H1 (cell line): ENCODE results near the gene UBAP2. TPM values are rescaled to one million over a fixed set of nuclear protein-coding genes. Genes with fewer than 3 reads are reported as not detected.

Source experiments
- CTCF ChIA-PET: fragments of 300-600 bp; sonication (Branson Sonifier 250); formaldehyde crosslinking; loops from one replicate; lab custom pipeline; 2021; ENCODE audit not compliant: partially characterized antibody; lab: Charles Lee
- POLR2A ChIA-PET: fragments of 300-600 bp; sonication (Branson Sonifier 250); formaldehyde crosslinking; loops from one replicate; lab custom pipeline; 2021; ENCODE audit warnings: inconsistent platforms; ENCODE audit not compliant: partially characterized antibody; lab: Charles Lee
- DNase-seq, 2 experiments: peaks; one replicate each; pipeline versions ENCODE4 v3.0.0 to v3.0.0-alpha.2; 2010 to 2022; ENCODE audit warnings: low spot score in 2 of 2, low read depth in 1 of 2, mixed read lengths in 1 of 2
- FAIRE-seq: peaks from 2 replicates; lab custom pipeline; 2011; peaks lifted over from hg19 to GRCh38; lab: Jason Lieb, UNC
- H2AFZ ChIP-seq: 2 replicates; pipeline ENCODE4 v1.8.1; 2012; ENCODE audit warnings: low read length, inconsistent platforms
- H2AK5ac ChIP-seq: 2 replicates; pipeline ENCODE4 v1.6.1; 2013; ENCODE audit warnings: low read depth, low read length
- H2BK120ac ChIP-seq: replicated peaks from 2 replicates; pipeline ENCODE3; 2013; ENCODE audit warnings: low read depth, low read length, inconsistent platforms
- H2BK12ac ChIP-seq: 2 replicates; pipeline ENCODE4 v1.6.1; 2013; ENCODE audit warnings: low read depth, low read length
- H2BK15ac ChIP-seq: 2 replicates; pipeline ENCODE4 v1.6.1; 2013; ENCODE audit warnings: low read length
- H2BK20ac ChIP-seq: 2 replicates; pipeline ENCODE4 v1.6.1; 2013; ENCODE audit warnings: low read length
- H2BK5ac ChIP-seq: 2 replicates; pipeline ENCODE4 v1.6.1; 2013; ENCODE audit warnings: low read depth, low read length
- H3K14ac ChIP-seq: 2 replicates; pipeline ENCODE4 v1.6.1; 2013; ENCODE audit warnings: inconsistent platforms; ENCODE audit not compliant: insufficient read length
- H3K18ac ChIP-seq: 2 replicates; pipeline ENCODE4 v1.6.1; 2013; ENCODE audit warnings: low read length; ENCODE audit errors: extremely low read depth
- H3K23ac ChIP-seq: 2 replicates; pipeline ENCODE4 v1.6.1; 2013; ENCODE audit warnings: inconsistent platforms; ENCODE audit not compliant: insufficient read length
- H3K23me2 ChIP-seq: 2 replicates; pipeline ENCODE4 v1.6.1; 2013; ENCODE audit warnings: low read depth, low read length
- H3K27ac ChIP-seq: 2 replicates; pipeline ENCODE4 v1.6.1; 2011; ENCODE audit warnings: low read depth, low read length, inconsistent platforms
- H3K27me3 ChIP-seq, 4 experiments: replicated peaks in 1 of 4; 1 replicate in 1 of 4; 2 replicates in 3 of 4; pipeline versions ENCODE4 v1.6.1 to v1.8.1; 2011 to 2013; ENCODE audit warnings: low read length in 3 of 4, mild to moderate bottlenecking in 3 of 4, inconsistent platforms in 2 of 4, mixed read lengths in 2 of 4, moderate library complexity in 1 of 4; ENCODE audit not compliant: control insufficient read depth in 3 of 4, insufficient read depth in 3 of 4; ENCODE audit errors: extremely low read depth in 1 of 4
- H3K36me3 ChIP-seq, 4 experiments: 2 replicates each; pipeline versions ENCODE4 v1.6.1 to v1.8.1; 2011 to 2013; ENCODE audit warnings: mild to moderate bottlenecking in 4 of 4, low read length in 3 of 4, moderate library complexity in 2 of 4, control low read depth in 1 of 4, inconsistent platforms in 1 of 4; ENCODE audit not compliant: insufficient read depth in 4 of 4, control insufficient read depth in 2 of 4
- H3K4ac ChIP-seq: replicated peaks from 2 replicates; pipeline ENCODE3; 2013; ENCODE audit warnings: low read length, low read depth, mixed read lengths, inconsistent platforms; ENCODE audit not compliant: insufficient read length
- H3K4me1 ChIP-seq, 4 experiments: replicated peaks in 1 of 4; 1 replicate in 1 of 4; 2 replicates in 3 of 4; pipeline versions ENCODE4 v1.6.1 to v1.8.1; 2011 to 2013; ENCODE audit warnings: low read length in 3 of 4, inconsistent platforms in 2 of 4, mixed read lengths in 1 of 4; ENCODE audit not compliant: insufficient read depth in 4 of 4, control insufficient read depth in 3 of 4
- H3K4me2 ChIP-seq, 2 experiments: 2 replicates each; pipeline versions ENCODE4 v1.6.1 to v1.8.1; 2011 to 2013; ENCODE audit warnings: low read depth in 2 of 2, low read length in 2 of 2, control low read depth in 1 of 2, inconsistent platforms in 1 of 2, mild to moderate bottlenecking in 1 of 2; ENCODE audit not compliant: insufficient read depth in 1 of 2
- H3K4me3 ChIP-seq, 4 experiments: fragments of 200-600, 300-600 bp in 1 of 4; sonication (generic), shearing (Covaris generic), sonication (Bioruptor Twin) in 1 of 4; 2 replicates each; pipeline versions ENCODE4 v1.5.1 to v1.8.1; 2011 to 2016; ENCODE audit warnings: low read length in 4 of 4, low read depth in 3 of 4, control low read depth in 2 of 4, inconsistent platforms in 2 of 4, mild to moderate bottlenecking in 2 of 4, mixed read lengths in 1 of 4, moderate library complexity in 1 of 4; ENCODE audit not compliant: insufficient read depth in 2 of 4; ENCODE audit errors: extremely low read depth in 1 of 4
- H3K56ac ChIP-seq: replicated peaks from 2 replicates; pipeline ENCODE3; 2013; ENCODE audit warnings: low read depth, mild to moderate bottlenecking, mixed read lengths, low read length, inconsistent platforms; ENCODE audit not compliant: insufficient read length
- H3K79me1 ChIP-seq: 2 replicates; pipeline ENCODE4 v1.6.1; 2013; ENCODE audit warnings: low read depth, low read length, control low read depth
- H3K79me2 ChIP-seq, 2 experiments: 2 replicates each; pipeline versions ENCODE4 v1.6.1 to v1.8.1; 2012 to 2013; ENCODE audit warnings: low read length in 2 of 2, mild to moderate bottlenecking in 2 of 2, inconsistent platforms in 1 of 2; ENCODE audit not compliant: insufficient read depth in 2 of 2, control insufficient read depth in 1 of 2
- H3K9ac ChIP-seq, 4 experiments: replicated peaks in 1 of 4; 1 replicate in 1 of 4; 2 replicates in 3 of 4; pipeline versions ENCODE4 v1.6.1 to v1.8.1; 2011 to 2013; ENCODE audit warnings: low read depth in 3 of 4, low read length in 3 of 4, control low read depth in 2 of 4, mild to moderate bottlenecking in 2 of 4, moderate library complexity in 2 of 4, inconsistent platforms in 1 of 4; ENCODE audit errors: extremely low read depth in 1 of 4
- H3K9me3 ChIP-seq, 2 experiments: 2 replicates each; pipeline versions ENCODE4 v1.6.1 to v1.8.1; 2012 to 2013; ENCODE audit warnings: mild to moderate bottlenecking in 2 of 2, moderate library complexity in 2 of 2, control low read depth in 1 of 2, inconsistent platforms in 1 of 2, low read depth in 1 of 2, low read length in 1 of 2, mixed read lengths in 1 of 2; ENCODE audit not compliant: insufficient read depth in 2 of 2
- H4K20me1 ChIP-seq, 2 experiments: replicated peaks in 1 of 2; 2 replicates each; pipeline versions ENCODE3 to v1.8.1; 2011 to 2013; ENCODE audit warnings: inconsistent platforms in 2 of 2, low read length in 2 of 2, mild to moderate bottlenecking in 1 of 2; ENCODE audit not compliant: insufficient read depth in 2 of 2, control insufficient read depth in 1 of 2
- H4K5ac ChIP-seq: 2 replicates; pipeline ENCODE4 v1.6.1; 2013; ENCODE audit warnings: low read length, low read depth, mixed read lengths, inconsistent platforms; ENCODE audit not compliant: insufficient read length
- H4K8ac ChIP-seq: 2 replicates; pipeline ENCODE4 v1.8.0; 2013; ENCODE audit warnings: mild to moderate bottlenecking, moderate library complexity, low read length, inconsistent platforms; ENCODE audit not compliant: insufficient read depth; ENCODE audit errors: extremely low read depth
- H4K91ac ChIP-seq: replicated peaks from 2 replicates; pipeline ENCODE3; 2013; ENCODE audit warnings: low read length, mixed read lengths, inconsistent platforms; ENCODE audit not compliant: insufficient read length
- BCL11A ChIP-seq, 2 experiments: IDR thresholded peaks; one replicate each; pipeline ENCODE4 v1.6.1; 2011; ENCODE audit warnings: low read depth in 2 of 2, low read length in 2 of 2, mild to moderate bottlenecking in 2 of 2
- JUND ChIP-seq: IDR thresholded peaks from 2 replicates; pipeline ENCODE4 v1.6.1; 2011; ENCODE audit warnings: mild to moderate bottlenecking, improper control_type of control experiment, low read length
- SAP30 ChIP-seq: fragments of 300-600 bp; sonication (generic); IDR thresholded peaks from 2 replicates; pipeline ENCODE4 v1.7.1; 2012; ENCODE audit warnings: low read length, moderate library complexity, mild to moderate bottlenecking, inconsistent platforms; ENCODE audit not compliant: insufficient read depth, insufficient replicate concordance
- SP1 ChIP-seq: IDR thresholded peaks from 2 replicates; pipeline ENCODE4 v1.6.1; 2011; ENCODE audit warnings: low read depth, low read length
- WGBS, 2 experiments: shearing (Covaris generic) in 1 of 2; methylation state at CpG; one replicate each; pipeline versions ENCODE4 v1.1.6 to v1.1.7; 2013 to 2015; ENCODE audit warnings: low lambda C conversion rate in 2 of 2, mixed read lengths in 2 of 2, inconsistent platforms in 1 of 2, low coverage in 1 of 2, missing lambda C conversion rate in 1 of 2; ENCODE audit not compliant: insufficient replicate concordance in 2 of 2, insufficient coverage in 1 of 2, insufficient read length in 1 of 2; ENCODE audit errors: extremely low coverage in 1 of 2, missing lambda C conversion rate in 1 of 2; 5-methylcytosine and 5-hydroxymethylcytosine counted together
- polyA plus RNA-seq, 7 experiments: library from polyadenylated mRNA; depleted of rRNA in 3 of 7; stranded (reverse) in 5 of 7; unstranded in 2 of 7; fragments of >200 nt in 5 of 7; fragments of 200-250 nt in 2 of 7; gene quantifications; 1 replicate in 5 of 7; 2 replicates in 1 of 7; 4 replicates in 1 of 7; pipeline versions ENCODE4 v1.2.1 to v1.2.3, GENCODE V29; 2011 to 2013; ENCODE audit warnings: missing spikeins in 2 of 7, mixed read lengths in 2 of 7
- total RNA-seq: library from RNA; stranded (reverse); fragmentation: NEBNext Ultra II Directional; extraction: Animal tissue kit (Norgen Biotek cat#: 25700); gene quantifications from 2 replicates; pipeline ENCODE4 v1.2.1, GENCODE V29; 2021

UBAP2 gene
- total and polyA plus RNA-seq, 2 of the 8 experiments (the other 6 are each of a cell fraction or from before 2014, with no cell fraction given): 75.0 to 81.4 TPM

GRCh38 chr9:34016149-34016548 is 32.5 kb downstream of the UBAP2 start:
- no peak for DNase-seq
- CTCF ChIA-PET: no interaction called here
- no peak overlapping the region for H2AFZ ChIP-seq

More at GRCh38 chr9:34016149-34016548, 32.5 kb downstream of the UBAP2 start:
- H2BK20ac ChIP-seq: no peak overlapping the region
- no peak overlapping the region for H4K5ac ChIP-seq
- H3K4me1 ChIP-seq: no peaks in the 10 kb centered on the region
- no peak overlapping the region for H4K91ac ChIP-seq
- H3K4me3 ChIP-seq: no peak overlapping the region
- H2AK5ac ChIP-seq: no peak overlapping the region
- H2BK15ac ChIP-seq: no peak overlapping the region
- FAIRE-seq: no peak
- no peak overlapping the region for H3K18ac ChIP-seq
- peaks cover 0 to 6% of the 10 kb centered on the region in 2 experiments for H4K20me1 ChIP-seq
- H3K27me3 ChIP-seq: no peaks in the 10 kb centered on the region
- no peak overlapping the region for H2BK12ac ChIP-seq
- H3K4me2 ChIP-seq: no peak overlapping the region
- POLR2A ChIA-PET: no interaction called here
- no peaks in the 10 kb centered on the region for H3K9me3 ChIP-seq
- H3K56ac ChIP-seq: no peak overlapping the region
- H4K8ac ChIP-seq: no peak overlapping the region
- no CpG with 5 or more reads among the region's 4 CpGs for WGBS, 2 experiments
- no peak overlapping the region for H3K9ac ChIP-seq
- no peak overlapping the region for H2BK5ac ChIP-seq
- no peak overlapping the region for H3K4ac ChIP-seq
- no peak overlapping the region for H3K14ac ChIP-seq
- no peak overlapping the region for H3K27ac ChIP-seq
- no peak overlapping the region for H3K23ac ChIP-seq
- H2BK120ac ChIP-seq: no peak overlapping the region
- no peaks in the 10 kb centered on the region; the same call in 1 of the 2 replicates for H3K79me1 ChIP-seq
- peaks cover 0 to 18% (median 0%) of the 10 kb centered on the region in 4 experiments; a peak in 1 of 8 replicates for H3K36me3 ChIP-seq
- H3K23me2 ChIP-seq: no peaks in the 10 kb centered on the region; the same call in 1 of the 2 replicates
- peaks cover 0 to 38% of the 10 kb centered on the region in 2 experiments; a peak in 3 of 4 replicates for H3K79me2 ChIP-seq
- TF ChIP-seq SP1 (no peak), BCL11A (IDR thresholded peaks at IDR 0.05; ENCODE audit: low read depth in 2 of 2, low read length in 2 of 2) (no peak), SAP30 (no peak), JUND (no peak)
